ENCODE measurements around the gene DDX41.
"Not testable (repeated sequence)": the region's sequence is repeated elsewhere in the genome, so short reads cannot be mapped to it uniquely, and the experiment has no call there.

Gene DDX41

DNA sequence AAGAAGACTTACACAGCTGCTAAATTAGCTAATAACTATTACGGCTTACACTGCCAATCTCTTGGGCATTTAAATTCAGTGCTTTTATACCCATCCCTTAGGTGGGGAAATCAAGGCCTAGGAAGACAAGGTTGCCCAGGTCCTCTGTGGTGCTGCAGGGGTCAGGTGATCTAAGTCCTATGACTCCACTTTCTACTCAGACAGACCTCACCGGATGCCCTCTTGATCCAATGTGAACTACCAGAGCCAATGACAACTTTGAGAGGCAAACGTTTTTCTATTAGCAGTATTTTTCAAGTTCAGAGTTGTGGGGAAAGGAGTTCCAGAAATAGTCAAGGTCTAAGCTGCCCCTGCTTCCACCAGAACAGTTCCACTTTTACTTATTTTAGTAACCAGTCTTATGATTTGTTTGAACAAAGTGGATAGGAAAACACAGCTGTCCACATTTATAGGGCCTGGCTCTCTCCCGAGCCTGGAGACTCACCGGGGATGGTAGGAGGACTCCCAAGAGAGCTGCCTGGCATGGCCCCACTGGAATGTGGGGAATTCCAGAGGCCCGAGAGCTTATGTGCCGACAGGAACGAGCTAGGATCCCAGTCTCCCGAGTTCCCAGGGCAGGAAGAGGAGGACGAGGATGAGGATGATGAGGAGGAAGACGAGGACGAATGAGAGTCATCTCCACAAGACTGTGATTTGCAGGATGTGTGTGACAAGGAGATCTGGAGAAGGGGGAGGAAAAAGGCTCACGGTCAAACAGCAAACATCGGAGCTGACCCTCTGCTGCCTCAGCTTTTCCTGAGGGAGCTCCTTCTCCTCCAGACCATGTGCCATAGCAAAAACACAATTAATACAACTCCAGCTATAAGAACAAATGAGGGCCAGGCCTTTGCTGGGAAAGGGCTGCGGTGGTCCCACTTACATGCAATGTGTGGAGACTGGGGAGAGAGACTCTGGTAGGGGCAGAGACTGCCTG is 20.9 kb upstream of the DDX41 start:
- no peak for DNase-seq

DNA sequence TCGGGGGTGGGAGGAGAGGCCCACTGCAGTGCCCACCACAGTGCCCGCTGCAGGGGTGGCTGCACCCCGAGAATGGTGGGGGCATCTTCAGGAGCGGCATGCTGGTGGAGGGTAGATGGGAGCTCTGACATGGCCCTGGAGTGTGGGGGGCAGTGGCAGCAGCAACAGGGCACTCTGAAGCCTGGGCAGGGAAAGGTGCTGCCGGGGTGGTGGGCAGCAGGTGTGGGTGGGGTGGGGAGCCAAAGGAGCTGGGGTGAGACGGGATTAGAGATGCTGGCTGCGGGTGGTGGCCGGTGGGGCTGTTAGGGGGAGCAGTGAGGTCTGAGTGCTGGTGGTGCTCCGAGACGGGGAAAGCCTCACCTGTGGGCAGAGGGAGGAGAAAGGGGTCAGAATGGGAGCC is 19.6 kb upstream of the DDX41 start:
- DNase-seq, result no peak

DNA sequence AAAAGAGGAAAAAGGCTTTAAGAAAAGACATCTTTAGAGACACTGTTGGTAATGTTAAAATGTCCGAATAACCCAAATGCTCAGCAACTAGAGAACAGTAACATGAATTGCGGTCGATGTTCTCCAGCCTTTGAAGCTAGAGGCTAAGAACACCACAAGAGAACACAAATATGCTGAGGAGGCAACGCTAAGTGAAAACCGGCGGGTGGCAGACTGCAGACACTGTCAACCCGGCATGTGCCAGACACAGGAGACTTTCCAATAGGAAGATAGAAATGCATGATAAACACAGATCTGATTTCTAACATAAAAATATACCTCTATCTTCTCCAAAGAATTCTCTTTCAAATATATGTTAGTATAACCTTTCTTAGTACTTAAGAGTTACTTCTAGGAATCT is 18.4 kb upstream of the DDX41 start:
- no peak for DNase-seq

DNA sequence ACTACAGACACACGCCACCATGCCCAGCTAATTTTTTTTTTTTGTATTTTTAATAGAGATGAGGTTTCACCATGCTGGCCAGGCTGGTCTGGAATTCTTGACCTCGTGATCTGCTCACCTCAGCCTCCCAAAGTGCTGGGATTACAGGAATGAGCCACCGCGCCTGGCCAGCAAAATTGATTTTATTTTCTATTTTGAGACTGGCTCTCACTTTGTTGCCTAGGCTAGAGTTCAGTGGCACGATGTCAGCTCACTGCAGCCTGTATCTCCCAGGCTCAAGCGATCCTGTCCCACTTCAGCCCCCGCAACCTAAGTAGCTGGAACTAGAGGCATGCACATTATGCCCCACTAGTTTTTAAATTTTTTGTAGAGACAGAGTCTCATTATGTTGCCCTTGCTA is 17.7 kb upstream of the DDX41 start:
- DNase-seq, result not testable (repeated sequence)

DNA sequence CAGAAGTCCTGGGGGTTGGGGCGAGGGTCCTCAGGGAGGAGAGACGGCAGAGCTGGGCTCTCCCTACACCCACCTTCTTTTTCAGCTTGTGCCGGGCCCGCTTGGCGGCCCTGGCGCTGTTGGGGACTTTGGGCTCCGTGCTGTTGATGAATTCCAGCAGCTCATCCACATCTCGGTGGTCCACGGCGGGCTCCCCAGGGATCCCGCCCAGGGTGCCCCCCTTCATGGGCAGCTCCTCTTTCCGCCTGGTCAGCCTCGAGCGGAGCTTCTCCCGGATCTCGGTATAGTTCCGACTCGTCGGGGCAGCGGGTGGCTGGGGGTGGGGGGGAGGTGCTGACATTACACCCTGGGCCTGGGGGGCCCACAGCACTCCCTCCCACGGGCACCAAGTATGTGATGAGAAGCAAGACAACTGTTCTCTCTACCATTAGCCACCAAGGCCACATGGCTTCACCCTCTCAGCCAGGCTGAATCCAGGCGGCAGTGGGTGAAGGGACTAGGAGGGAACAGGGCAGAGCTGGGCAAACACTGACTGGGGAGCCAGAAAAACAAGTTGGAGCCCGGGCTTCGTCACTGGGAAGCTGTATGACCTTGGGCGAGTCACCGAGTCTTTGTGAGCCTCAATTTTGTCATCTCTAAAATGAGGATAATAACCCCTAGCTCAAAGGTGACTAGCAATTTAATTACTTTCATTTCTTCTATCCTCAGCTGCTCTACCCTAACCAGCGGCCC is 14.6 kb upstream of the DDX41 start:
- DNase-seq, result no peak

DNA sequence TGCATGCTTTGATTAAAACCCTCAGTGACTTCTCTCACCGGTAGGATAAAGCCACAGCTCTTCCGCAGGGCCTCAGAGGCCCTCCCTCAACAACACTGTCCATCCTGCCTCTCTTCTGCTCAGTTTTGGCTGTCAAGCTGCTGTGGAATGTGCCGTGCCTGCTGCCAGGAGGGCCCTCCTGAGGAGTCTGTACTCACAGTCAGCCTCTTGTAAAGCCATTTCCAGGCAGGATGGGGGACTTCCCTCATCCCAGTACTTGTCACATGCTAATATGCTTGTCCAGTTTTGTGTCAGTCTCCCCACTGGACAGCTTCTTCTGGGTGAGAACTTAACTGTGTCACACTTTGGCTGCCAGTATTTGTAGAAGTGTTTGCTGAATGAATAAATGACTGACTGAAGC is 13.9 kb upstream of the DDX41 start:
- no peak for DNase-seq

DNA sequence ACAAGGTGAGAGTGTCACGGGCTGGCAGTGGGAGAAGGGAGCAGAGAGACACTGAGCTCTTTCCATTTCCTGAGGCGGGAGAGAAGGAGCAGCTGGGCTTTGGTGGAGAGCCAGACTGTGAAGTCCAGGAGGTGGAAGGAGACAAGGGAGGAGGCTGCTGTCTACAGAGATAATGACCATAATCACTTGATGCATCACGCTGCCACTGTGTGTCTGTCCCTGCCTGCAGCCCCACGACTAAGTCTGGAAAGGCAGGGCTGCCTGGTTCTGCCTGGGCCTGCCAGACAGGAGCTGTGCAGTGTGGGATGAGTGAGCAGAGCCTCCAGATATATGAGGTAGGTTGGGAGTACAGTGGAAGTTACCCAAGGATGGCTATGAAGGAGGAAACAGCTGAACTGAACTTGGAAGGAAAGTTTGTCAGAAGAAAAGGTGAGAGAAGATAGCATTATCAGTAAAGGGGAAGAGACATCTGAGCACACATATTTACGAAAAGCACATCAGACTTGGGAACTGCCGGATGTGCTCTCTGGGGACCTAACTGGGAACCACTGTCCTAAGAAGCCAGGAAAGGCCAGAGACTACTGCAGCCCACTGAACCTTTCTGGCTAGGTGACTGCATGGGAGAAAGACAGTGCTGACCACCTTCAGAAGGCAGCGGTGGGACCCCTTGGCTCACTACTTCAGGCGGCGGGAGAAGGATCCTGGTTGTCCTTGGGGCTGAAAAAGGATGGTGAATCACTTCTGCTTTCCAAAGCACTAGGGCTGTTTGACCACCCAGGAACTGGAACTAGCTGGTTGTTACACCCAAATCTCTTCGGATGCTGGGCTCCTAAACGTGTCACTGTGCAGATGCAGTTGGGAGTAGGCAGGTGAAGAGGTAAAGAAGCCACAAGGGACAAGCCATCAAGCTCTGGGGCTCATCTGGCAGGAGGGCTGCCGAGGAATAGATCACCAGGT is 12.8 kb upstream of the DDX41 start:
- no peak for DNase-seq

DNA sequence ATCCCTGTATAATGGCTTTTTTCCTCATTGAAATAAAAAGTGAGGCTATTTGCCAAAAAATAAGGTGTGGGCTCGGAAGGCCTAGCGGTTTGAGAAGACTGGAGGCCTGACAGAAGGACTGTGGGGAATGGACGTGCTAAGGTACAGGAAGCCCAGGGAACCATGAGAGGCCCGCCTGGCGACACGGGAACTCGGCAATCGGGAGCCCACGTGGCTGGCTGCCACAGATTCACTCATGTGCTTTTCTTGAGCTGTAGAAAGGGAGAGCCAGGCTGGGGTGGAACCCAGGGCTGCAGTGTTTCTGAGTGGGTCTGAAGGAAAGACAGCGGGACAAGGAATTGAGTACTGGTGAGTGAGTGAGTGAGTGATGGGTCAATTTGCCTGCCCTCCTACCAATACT is 11.9 kb upstream of the DDX41 start:
- no peak for DNase-seq

DNA sequence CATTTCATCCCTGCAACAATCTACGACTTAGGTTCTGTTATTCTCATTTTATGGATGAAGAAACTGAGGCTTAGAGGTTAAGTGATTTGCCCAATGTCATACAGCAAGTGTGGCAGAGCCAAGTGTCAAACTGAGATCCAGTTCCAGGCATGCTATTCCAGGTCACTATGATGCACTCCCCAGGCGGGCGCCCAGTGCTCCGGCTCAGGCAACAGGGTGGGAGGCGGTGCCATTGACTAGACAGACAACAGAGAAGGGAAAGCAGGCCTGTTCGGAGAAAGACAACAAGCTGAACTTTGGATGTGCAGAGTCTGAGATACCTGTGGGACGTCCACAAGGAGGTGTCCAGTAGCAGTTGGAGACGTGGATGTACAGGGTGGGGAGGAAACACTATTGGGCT is 10.8 kb upstream of the DDX41 start:
- no peak for DNase-seq

DNA sequence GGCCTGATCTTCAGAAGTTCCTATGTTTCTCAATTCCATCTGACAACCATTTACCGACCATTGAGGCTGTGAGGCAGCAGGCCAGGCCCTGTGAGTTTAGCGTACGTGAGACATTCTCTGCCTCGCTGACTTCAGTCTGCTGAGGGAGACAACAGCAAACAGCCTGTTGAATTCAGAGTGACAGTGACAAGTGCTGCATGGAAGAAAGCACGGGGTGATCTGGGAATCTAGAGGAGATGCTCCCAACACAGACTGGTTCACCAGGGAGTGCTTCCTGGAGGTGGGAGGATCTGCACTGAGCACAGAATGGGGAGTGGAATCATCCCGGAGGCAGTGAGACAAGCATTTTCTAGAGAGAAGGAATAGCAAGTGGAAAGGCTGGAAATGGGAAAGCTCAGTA is 10.0 kb upstream of the DDX41 start:
- DNase-seq, result no peak

DNA sequence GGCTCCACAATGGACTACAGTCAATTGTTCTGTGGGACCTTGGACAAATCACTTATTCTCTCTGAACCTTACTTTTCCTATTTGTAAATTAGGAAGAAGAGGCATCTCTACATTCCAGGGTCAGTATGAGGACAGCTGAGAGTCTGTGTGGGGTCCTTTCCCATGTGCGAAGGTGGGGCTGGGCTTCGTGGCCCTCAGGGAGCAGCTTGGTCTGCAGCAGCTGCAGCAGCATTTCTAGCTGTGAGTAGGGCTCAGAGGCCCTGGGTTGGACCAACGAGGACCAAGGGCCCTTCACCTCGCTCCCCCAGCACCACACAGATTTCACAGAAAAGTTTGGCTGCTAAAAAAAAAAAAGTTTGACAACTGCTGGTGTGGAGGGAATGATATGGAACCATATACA is 9.4 kb upstream of the DDX41 start:
- DNase-seq, result no peak

DNA sequence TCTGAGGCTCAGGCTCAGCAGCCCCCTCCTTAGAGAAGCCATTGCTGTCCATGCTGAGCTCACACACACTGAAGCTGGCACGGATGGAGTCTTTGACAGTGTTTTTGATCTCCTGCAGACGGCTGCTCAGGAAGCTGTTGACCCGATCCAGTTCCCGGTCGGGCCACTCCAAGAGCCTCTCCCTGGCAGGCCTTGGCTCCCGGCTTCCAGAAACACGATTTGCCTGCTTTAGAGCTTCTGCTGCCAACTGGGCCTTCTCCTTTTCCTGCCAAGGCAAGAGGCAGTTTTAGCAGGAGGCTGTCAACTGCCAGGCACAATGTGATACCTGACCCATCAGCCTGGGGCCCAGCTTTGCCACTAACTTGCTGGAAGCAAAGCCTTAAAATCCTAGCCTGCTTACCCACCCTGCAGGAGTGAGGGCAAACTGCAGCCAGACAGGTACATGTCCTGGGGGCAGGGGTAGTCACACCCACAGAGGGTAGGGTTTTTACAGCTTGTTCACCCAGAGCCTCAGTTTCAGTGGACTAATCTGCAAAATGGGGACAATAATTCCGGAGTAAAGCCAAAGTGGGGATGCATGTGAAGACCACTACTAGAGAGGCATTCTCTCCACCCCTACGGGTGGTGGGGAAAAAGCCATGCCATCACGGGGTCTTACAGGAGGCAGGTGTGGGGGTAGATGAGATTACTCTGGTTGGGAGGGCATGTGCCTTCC is 8.3 kb upstream of the DDX41 start:
- DNase-seq, result no peak

DNA sequence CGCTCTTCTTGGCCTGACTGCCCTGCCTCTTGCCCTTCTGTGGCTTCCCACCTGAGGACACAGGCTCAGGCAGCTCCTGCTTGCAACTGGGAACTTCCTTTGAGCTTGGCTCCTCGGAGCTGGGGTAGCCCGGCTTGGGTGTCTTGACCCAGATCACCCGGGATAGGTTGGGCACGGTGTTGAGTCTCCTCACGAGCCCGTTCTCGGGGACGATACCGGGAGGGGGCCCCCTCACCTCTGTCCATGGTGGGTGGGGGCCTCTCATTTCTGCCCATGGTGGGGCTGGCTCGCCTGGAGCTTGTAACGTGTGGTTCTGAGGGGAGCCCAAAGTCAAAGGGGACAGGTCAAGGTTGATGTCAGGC is 7.8 kb upstream of the DDX41 start:
- DNase-seq, result no peak

DNA sequence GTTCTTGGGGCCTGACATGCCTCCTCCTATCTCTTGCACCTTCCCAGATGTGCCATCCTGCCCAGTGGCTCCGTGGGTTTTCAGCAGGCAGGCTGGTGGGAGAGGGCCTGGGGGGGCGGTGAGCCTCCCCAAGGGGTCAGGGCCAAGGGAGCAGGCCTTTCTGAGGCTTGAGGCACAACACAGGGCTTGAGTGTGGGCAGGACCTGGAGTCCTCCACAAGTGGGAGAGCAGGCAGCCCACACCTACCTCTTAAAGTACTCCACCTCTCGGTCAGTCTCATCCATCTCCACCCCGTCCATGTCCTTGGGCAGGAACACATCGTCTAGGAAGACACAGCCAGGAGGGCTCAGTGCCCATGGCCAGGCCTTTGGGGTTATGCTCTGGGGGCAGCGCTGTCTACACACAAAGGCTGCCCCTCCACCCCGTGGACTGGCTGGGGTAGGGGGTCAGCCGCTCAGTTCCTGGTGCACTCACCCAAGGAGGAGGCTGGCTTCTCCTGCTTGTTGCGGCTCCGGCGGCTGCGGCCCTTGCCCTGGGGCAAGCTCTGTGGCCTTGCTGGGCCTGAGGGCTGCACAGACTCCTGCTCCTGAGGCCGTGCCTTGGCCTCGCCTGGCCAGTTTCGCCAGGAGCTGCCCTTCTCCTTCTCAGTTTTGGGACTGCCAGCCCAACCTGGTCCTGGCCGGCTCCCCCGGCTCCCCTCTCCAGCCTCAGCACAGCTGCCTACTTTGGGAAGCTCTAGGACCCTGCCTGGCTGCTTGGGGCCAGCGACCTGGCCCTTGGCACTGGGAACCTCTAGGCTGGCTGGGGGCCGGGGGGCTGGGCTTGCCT is 7.2 kb upstream of the DDX41 start:
- DNase-seq, result no peak

DNA sequence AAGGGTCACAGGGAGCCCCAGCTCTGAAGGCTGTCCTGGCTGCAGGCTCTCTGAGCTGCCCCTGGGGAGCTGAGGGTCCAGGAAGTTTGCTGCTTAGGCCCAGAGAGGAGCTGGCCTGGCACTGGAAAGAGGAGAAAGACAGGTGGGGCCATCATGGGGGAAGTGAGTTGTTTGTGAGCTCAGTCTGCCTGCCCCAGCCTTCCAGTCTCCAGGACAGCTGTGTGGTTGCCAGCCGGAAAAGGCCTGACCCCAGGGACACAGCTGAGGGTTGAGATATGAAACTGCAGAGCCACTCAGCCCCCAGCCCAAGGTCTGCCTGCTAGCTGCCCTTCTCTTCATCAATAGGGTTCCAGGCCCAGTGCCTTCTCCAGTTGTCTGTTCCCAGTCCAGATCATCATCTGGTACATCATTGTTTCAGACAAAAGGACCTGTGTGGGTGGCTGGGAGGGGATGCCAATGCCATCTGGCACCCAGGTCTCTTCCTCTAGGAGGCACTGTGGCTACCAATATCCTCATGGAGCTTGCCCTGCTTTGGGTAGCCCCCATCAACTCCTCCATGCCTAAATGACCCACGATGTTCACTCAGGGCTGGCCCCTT is 4.3 kb upstream of the DDX41 start:
- DNase-seq, result no peak

DNA sequence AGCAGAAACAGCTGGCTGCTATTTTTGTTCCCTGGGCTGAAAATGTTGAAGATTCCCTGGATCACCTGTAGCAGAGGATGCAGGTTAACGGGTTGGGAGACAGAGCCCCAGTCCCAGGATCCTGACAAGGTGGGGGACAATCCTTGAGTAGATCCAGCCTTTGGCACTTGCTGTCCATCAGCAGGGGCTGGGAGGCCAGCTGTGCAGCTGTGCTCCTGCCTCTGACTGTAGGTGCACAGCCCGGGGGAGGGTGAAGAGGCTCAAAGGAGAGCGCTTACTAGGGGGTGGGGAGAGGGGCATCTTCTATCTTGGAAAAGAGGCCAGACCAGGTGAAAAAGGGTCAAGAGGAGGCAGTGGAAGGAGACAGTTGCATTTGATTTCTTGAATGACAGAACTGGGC is 3.5 kb upstream of the DDX41 start:
- DNase-seq, result no peak

DNA sequence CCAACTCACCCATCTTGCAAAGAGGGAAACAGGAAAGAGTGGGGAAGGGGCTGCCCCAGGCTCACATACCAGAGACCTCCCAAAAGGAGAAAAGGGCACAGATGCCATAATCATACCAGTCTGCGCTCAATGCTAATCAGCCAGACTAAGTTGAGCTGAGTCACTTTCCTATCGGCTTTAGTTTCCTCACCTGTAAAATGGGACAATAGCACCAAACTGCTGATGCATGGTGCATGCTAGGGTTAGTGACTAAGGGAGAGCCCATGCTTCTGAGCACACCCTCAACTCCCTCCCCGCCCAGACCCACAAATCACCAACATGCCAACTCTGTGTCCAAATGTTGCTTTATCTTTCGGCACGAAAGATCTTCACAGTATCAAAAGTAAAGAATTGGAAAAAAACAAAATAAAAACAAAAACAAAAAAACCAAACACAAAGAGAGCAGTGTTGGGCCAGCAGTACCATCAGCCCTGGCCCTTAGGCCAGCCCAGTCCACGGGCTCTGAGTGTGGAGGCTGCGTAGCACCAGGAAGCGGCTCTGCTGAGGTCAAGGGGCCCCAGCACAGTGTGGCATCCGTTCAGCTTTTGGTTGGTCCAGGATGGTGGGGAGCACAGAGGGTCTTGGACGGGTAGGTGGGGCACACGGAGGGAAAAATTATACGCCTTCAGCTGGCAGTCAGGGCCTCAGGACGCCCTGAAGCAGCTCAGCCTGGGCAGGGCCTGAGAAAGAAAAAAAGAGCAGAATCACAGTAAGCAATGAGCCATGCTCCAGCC is 2.9 kb upstream of the DDX41 start:
- no peak for DNase-seq

DNA sequence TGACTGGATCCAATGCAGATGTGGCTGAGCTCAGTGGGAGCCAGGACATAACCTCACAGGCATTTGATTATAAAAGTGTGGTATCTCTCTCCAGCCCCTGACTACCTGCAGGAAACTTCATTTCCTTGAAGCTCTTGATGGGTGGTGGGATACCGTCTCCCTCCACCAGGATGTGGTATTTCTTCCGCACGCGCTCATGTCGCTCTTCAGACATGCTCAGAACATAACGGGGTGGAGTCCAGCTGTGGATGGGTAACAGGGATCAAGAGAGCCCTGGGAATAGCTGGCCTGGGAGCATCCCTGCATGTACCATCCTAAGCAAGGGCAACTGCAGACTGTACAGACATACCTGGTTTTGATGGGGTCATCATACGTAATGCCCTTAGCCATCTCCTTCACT is 1.2 kb downstream of the DDX41 start:
- DNase-seq, result no peak

DNA sequence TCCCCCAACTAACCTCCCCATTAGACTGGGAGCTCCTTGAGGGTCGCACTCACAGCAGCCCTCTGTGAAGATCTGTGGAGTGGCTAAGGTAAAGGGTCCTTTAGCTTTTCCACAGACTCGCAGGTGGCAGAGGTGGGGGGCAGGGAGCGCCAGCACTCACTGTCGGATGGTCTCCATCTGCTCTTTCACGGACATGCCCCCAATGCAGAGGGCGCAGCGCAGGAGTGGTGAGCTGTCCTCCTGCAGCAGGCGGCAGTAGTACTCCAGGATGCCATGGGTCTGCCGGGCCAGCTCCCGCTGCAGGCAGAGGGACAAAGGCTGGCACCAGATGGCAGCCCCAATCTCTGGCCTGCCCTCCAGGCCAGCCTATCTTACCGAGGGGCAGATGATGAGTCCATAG is 2.2 kb downstream of the DDX41 start:
- no peak for DNase-seq

DNA sequence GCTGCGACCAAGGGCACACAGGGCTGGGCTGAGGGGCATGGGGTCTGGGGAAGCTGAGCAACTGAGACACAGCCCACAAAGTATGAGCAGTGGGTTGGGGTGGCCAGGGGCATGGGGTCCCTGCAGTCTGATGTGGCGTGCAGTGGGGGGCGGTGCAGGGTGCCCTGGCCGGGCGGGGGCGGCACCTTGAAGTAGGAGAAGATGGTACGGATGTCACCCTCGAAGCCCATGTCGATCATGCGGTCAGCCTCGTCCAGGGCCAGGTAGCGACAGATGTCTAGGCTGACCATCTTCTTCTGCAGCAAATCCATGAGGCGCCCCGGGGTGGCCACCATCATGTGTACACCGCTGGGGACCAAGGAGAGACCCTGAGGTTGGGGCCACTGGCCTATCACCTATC is 3.3 kb downstream of the DDX41 start:
- no peak for DNase-seq
